HepG2 (cell line): ENCODE measurements around the gene MAPK13. TPM values are rescaled to one million over a fixed set of nuclear protein-coding genes. Genes with fewer than 3 reads are reported as not detected.
A peak's percentile ranks its signal among the peaks of the same experiment; 100 is the strongest.

Experiments
- HNRNPH1 ChIP-seq: fragments of 200-400 bp; formaldehyde crosslinking; optimal IDR thresholded peaks from 2 replicates; pipeline ENCODE3; 2017; ENCODE audit warnings: mild to moderate bottlenecking, low read depth, low read length
- HNRNPL ChIP-seq: fragments of 200-400 bp; formaldehyde crosslinking; IDR thresholded peaks from 2 replicates; pipeline ENCODE4 v1.6.1; 2017; ENCODE audit warnings: mild to moderate bottlenecking, low read depth, low read length
- POLR2AphosphoS2 ChIP-seq: IDR thresholded peaks from 2 replicates; pipeline ENCODE4 v1.6.1; 2011; ENCODE audit warnings: low read depth, low read length, improper control_type of control experiment
- SAP130 ChIP-seq: IDR thresholded peaks from 2 replicates; pipeline ENCODE4 v1.6.1; 2016; ENCODE audit warnings: low read depth
- SIN3B ChIP-seq: fragments of 150-350 bp; IDR thresholded peaks from 2 replicates; pipeline ENCODE4 v1.6.1; 2014; ENCODE audit warnings: low read length
- SP140L ChIP-seq: sonication (generic); formaldehyde crosslinking; IDR thresholded peaks from 2 replicates; pipeline ENCODE4 v1.4.0; 2020; ENCODE audit warnings: missing genetic modification reagents, borderline replicate concordance
- WIZ ChIP-seq: sonication (generic); formaldehyde crosslinking; IDR thresholded peaks from 2 replicates; pipeline ENCODE4 v1.5.1; 2020; ENCODE audit warnings: mild to moderate bottlenecking, missing genetic modification reagents
- XBP1 ChIP-seq: sonication (generic); formaldehyde crosslinking; IDR thresholded peaks from 2 replicates; pipeline ENCODE4 v1.5.0; 2020; ENCODE audit warnings: missing genetic modification reagents
- ZNF430 ChIP-seq: sonication (generic); formaldehyde crosslinking; IDR thresholded peaks from 2 replicates; pipeline ENCODE4 v1.9.0; 2021; ENCODE audit warnings: mild to moderate bottlenecking, missing genetic modification reagents
- ZNF446 ChIP-seq: sonication (generic); formaldehyde crosslinking; IDR thresholded peaks from 2 replicates; pipeline ENCODE4 v1.5.0; 2020; ENCODE audit warnings: mild to moderate bottlenecking, missing genetic modification reagents
- ZNF564 ChIP-seq: sonication (generic); formaldehyde crosslinking; IDR thresholded peaks from 2 replicates; pipeline ENCODE4 v1.8.1; 2023; ENCODE audit warnings: mild to moderate bottlenecking, missing genetic modification reagents
- ZNF660 ChIP-seq: sonication (generic); formaldehyde crosslinking; IDR thresholded peaks from 2 replicates; pipeline ENCODE4 v1.5.1; 2020; ENCODE audit warnings: mild to moderate bottlenecking, low read depth, missing genetic modification reagents, borderline replicate concordance
- ZNF678 ChIP-seq: sonication (generic); formaldehyde crosslinking; IDR thresholded peaks from 2 replicates; pipeline ENCODE4 v1.4.0; 2020; ENCODE audit warnings: mild to moderate bottlenecking, missing genetic modification reagents
- polyA plus RNA-seq, 8 experiments: library from polyadenylated mRNA; depleted of rRNA in 3 of 8; stranded (reverse) in 7 of 8; unstranded in 1 of 8; fragments of >200 nt; fragmentation: Illumina TruSeq in 4 of 8; extraction: Trizol in 4 of 8; gene quantifications; 2 replicates each; pipeline versions ENCODE4 v1.2.1 to v1.2.3, GENCODE V29; 2011 to 2016; ENCODE audit warnings: low read depth in 4 of 8, missing spikeins in 1 of 8, mixed read lengths in 1 of 8; ENCODE audit not compliant: insufficient read depth in 1 of 8
- total RNA-seq, 5 experiments: library from RNA; depleted of rRNA; stranded (reverse); fragments of >200 nt; fragmentation: Illumina TruSeq; extraction: Trizol; gene quantifications; 2 replicates each; pipeline ENCODE4 v1.2.3, GENCODE V29; 2016; ENCODE audit warnings: low read depth in 1 of 5
- TF ChIP-seq, protein P1 (sequence below): sonication (generic); formaldehyde crosslinking; IDR thresholded peaks from 2 replicates; pipeline ENCODE4 v1.4.0; 2020; ENCODE audit warnings: mild to moderate bottlenecking, missing genetic modification reagents
- TF ChIP-seq, protein P2 (sequence below): sonication (generic); formaldehyde crosslinking; IDR thresholded peaks from 2 replicates; pipeline ENCODE4 v1.5.0; 2020; ENCODE audit warnings: missing genetic modification reagents
- TF ChIP-seq, protein P3 (sequence below): sonication (generic); formaldehyde crosslinking; IDR thresholded peaks from 2 replicates; pipeline ENCODE4 v1.4.0; 2020; ENCODE audit warnings: missing genetic modification reagents, borderline replicate concordance
- TF ChIP-seq, protein P4 (sequence below): IDR thresholded peaks from 2 replicates; pipeline ENCODE4 v1.6.1; 2016; ENCODE audit warnings: low read depth, borderline replicate concordance

Gene MAPK13
- total and polyA plus RNA-seq, 2 of the 13 experiments (the other 11 are each of a cell fraction or from before 2014, with no cell fraction given), result 12.7 to 43.4 TPM

DNA sequence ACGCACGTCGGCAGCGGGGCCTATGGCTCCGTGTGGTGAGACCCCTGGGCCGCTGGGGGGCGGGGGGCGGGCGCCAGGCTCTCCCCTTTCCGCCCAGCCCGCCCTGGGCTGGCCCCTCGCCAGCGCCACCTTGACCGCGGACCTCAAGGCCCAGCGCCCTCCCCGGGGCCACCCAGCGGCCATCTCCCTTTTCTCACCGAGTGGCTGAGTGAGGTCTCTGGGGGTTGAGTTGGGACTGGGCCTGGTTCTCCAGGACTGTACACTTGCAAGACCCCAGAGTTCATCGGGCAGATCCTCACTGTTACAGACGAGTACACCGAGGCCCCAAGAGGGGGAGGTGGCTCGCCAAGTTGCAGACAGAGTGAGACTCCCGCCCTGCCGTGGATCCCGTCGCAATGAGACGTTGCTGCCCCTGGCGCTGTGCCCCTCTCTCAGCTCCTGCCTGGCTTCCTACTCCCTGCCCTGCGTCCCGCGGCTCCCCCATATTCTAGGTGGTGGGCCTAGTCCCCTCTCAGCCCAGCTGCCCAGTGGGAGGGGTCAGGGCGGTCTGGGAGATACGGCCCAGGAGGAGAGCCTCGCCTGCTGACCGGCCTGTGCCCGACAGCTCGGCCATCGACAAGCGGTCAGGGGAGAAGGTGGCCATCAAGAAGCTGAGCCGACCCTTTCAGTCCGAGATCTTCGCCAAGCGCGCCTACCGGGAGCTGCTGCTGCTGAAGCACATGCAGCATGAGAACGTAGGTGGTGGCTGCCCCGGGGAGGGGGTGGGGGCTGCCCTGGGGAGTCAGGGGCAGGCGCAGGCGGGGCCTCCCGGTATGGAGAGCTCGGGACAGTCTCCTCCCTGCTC is 576 bp downstream of the MAPK13 start (continued):
- TF ChIP-seq, protein P1, sequence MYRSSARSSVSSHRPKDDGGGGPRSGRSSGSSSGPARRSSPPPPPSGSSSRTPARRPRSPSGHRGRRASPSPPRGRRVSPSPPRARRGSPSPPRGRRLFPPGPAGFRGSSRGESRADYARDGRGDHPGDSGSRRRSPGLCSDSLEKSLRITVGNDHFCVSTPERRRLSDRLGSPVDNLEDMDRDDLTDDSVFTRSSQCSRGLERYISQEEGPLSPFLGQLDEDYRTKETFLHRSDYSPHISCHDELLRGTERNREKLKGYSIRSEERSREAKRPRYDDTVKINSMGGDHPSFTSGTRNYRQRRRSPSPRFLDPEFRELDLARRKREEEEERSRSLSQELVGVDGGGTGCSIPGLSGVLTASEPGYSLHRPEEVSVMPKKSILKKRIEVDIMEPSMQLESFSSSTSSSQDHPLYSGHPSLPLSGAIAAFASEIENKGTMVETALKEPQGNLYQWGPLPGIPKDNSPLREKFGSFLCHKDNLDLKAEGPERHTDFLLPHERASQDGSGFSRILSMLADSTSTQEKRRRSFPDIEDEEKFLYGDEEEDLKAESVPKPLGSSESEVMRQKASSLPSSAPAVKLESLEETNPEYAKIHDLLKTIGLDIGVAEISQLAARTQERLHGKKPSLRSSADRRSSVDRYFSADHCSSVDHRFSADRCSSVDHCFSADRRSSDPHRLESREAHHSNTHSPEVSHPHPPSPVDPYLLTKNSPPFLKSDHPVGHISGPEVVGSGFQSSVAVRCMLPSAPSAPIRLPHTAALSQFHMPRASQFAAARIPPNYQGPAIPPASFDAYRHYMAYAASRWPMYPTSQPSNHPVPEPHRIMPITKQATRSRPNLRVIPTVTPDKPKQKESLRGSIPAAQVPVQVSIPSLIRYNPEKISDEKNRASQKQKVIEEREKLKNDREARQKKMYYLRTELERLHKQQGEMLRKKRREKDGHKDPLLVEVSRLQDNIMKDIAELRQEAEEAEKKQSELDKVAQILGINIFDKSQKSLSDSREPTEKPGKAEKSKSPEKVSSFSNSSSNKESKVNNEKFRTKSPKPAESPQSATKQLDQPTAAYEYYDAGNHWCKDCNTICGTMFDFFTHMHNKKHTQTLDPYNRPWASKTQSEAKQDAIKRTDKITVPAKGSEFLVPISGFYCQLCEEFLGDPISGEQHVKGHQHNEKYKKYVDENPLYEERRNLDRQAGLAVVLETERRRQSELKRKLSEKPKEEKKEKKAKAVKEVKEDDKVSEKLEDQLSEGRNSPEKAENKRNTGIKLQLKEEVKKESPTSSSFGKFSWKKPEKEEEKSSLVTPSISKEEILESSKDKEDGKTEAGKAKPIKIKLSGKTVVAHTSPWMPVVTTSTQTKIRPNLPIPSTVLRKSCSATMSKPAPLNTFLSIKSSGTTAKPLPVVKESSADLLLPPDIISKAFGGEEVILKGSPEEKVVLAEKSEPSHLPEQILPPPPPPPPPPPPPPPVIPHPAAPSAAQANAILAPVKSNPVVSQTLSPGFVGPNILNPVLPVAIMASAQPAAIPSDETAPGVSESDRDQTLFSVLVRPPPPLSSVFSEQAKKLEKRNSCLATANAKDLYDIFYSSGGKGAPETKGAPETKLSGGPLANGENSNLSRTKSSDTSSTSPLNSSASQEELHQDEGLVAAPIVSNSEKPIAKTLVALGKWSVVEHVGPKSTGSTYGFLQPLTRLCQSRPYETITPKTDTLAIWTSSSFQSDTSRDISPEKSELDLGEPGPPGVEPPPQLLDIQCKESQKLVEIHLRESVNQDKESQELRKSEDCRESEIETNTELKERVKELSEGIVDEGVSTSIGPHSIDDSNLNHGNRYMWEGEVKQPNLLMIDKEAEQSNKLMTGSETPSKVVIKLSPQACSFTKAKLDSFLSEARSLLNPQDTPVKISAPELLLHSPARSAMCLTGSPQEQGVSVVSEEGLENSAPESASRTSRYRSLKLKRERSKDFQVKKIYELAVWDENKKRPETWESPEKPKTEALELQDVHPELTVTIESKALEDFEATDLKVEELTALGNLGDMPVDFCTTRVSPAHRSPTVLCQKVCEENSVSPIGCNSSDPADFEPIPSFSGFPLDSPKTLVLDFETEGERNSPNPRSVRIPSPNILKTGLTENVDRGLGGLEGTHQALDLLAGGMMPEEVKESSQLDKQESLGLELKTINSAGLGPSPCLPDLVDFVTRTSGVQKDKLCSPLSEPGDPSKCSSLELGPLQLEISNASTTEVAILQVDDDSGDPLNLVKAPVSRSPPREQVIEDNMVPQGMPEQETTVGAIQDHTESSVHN, result peak; percentile 92; the same call in 1 of the 2 replicates
- peak; percentile 2; the same call in 1 of the 2 replicates for TF ChIP-seq ZNF430 (CRISPR knock-in tag)
- no peak for TF ChIP-seq POLR2AphosphoS2
- TF ChIP-seq, protein P2, sequence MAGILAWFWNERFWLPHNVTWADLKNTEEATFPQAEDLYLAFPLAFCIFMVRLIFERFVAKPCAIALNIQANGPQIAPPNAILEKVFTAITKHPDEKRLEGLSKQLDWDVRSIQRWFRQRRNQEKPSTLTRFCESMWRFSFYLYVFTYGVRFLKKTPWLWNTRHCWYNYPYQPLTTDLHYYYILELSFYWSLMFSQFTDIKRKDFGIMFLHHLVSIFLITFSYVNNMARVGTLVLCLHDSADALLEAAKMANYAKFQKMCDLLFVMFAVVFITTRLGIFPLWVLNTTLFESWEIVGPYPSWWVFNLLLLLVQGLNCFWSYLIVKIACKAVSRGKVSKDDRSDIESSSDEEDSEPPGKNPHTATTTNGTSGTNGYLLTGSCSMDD (CRISPR knock-in tag), result no peak
- TF ChIP-seq ZNF678 (CRISPR knock-in tag), result peak; percentile 91; the same call in 1 of the 2 replicates
- 0 out of 2 replicates have a peak, but pooled peaks have one; percentile 31 for TF ChIP-seq ZNF564 (CRISPR knock-in tag)
- no peak for TF ChIP-seq SAP130
- peak; percentile 90 for TF ChIP-seq HNRNPL
- TF ChIP-seq SP140L (CRISPR knock-in tag), result no peak
- TF ChIP-seq, protein P3, sequence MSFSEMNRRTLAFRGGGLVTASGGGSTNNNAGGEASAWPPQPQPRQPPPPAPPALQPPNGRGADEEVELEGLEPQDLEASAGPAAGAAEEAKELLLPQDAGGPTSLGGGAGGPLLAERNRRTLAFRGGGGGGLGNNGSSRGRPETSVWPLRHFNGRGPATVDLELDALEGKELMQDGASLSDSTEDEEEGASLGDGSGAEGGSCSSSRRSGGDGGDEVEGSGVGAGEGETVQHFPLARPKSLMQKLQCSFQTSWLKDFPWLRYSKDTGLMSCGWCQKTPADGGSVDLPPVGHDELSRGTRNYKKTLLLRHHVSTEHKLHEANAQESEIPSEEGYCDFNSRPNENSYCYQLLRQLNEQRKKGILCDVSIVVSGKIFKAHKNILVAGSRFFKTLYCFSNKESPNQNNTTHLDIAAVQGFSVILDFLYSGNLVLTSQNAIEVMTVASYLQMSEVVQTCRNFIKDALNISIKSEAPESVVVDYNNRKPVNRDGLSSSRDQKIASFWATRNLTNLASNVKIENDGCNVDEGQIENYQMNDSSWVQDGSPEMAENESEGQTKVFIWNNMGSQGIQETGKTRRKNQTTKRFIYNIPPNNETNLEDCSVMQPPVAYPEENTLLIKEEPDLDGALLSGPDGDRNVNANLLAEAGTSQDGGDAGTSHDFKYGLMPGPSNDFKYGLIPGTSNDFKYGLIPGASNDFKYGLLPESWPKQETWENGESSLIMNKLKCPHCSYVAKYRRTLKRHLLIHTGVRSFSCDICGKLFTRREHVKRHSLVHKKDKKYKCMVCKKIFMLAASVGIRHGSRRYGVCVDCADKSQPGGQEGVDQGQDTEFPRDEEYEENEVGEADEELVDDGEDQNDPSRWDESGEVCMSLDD (CRISPR knock-in tag), result peak; percentile 50; the same call in 1 of the 2 replicates
- no peak for TF ChIP-seq ZNF660 (CRISPR knock-in tag)
- no peak for TF ChIP-seq SIN3B
- TF ChIP-seq WIZ, result peak; percentile 81; the same call in 1 of the 2 replicates
- peak; percentile 47 for TF ChIP-seq HNRNPH1
- TF ChIP-seq, protein P4, sequence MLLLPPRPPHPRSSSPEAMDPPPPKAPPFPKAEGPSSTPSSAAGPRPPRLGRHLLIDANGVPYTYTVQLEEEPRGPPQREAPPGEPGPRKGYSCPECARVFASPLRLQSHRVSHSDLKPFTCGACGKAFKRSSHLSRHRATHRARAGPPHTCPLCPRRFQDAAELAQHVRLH (CRISPR knock-in tag), result peak; percentile 16; the same call in 1 of the 2 replicates
- peak; percentile 80; the same call in 1 of the 2 replicates for TF ChIP-seq ZNF446 (CRISPR knock-in tag)
- TF ChIP-seq XBP1 (CRISPR knock-in tag), result no peak
